GM19025 (cell line): ENCODE data around the gene SLC26A3.

Experiments used
- ATAC-seq: cut with Tn5 transposase; IDR thresholded peaks from one replicate; pipeline ENCODE4 v1.9.1; 2021; ENCODE audit warnings: mild to moderate bottlenecking, low read depth, moderate library complexity; ENCODE audit not compliant: unreplicated experiment

SLC26A3 gene

GRCh38 chr7:107754642-107755041 lies 48.4 kb downstream of the SLC26A3 start:
- ATAC-seq: no peak

GRCh38 chr7:107751113-107751512 lies 51.9 kb downstream of the SLC26A3 start:
- no peak for ATAC-seq

GRCh38 chr7:107746006-107746405 lies 57.0 kb downstream of the SLC26A3 start:
- ATAC-seq: no peak

GRCh38 chr7:107744345-107744750 lies 58.7 kb downstream of the SLC26A3 start:
- peak; percentile 33 for ATAC-seq

GRCh38 chr7:107743567-107744344 lies 59.3 kb downstream of the SLC26A3 start, which contains the start of gene CBLL1:
TSS of gene CBLL1 (plus strand) at chr7:107744142. CDS start at chr7:107744164, 22 bp downstream.
- ATAC-seq: peak; percentile 84

- peak; percentile 29 for ATAC-seq
Measured at GRCh38 chr7:107742678-107743566, 60.1 kb downstream of the SLC26A3 start.

- no peak for ATAC-seq
Measured at GRCh38 chr7:107728276-107728675, 74.7 kb downstream of the SLC26A3 start.

- ATAC-seq: no peak
Measured at GRCh38 chr7:107726356-107727130, 76.5 kb downstream of the SLC26A3 start.

GRCh38 chr7:107725138-107725740 lies 77.8 kb downstream of the SLC26A3 start:
- ATAC-seq: no peak

GRCh38 chr7:107723255-107723654 lies 79.8 kb downstream of the SLC26A3 start:
- no peak for ATAC-seq

GRCh38 chr7:107721286-107721685 lies 81.7 kb downstream of the SLC26A3 start:
- no peak for ATAC-seq

- no peak for ATAC-seq
Measured at GRCh38 chr7:107718456-107719193, 84.4 kb downstream of the SLC26A3 start.

GRCh38 chr7:107715531-107715930 lies 87.5 kb downstream of the SLC26A3 start:
- ATAC-seq: no peak
